ENCODE data around the gene BTN3A1.

The BTN3A1 gene

GRCh38 chr6:26379740-26380139 lies 22.3 kb upstream of the BTN3A1 start:
- DNase-seq (ENCODE audit: low read depth): no peak

GRCh38 chr6:26380256-26380655 lies 21.8 kb upstream of the BTN3A1 start:
- DNase-seq (ENCODE audit: low read depth): no peak

- DNase-seq (ENCODE audit: low read depth): no peak
These were observed 20.0 kb upstream of the BTN3A1 start for GRCh38 chr6:26382121-26382520.

GRCh38 chr6:26383624-26384417 lies 18.3 kb upstream of the BTN3A1 start:
- DNase-seq (ENCODE audit: low read depth): peak; percentile 48

GRCh38 chr6:26385734-26386125 lies 16.3 kb upstream of the BTN3A1 start:
- DNase-seq (ENCODE audit: low read depth): no peak

GRCh38 chr6:26387565-26387964 lies 14.5 kb upstream of the BTN3A1 start:
- DNase-seq (ENCODE audit: low read depth): no peak

GRCh38 chr6:26388014-26388413 lies 14.1 kb upstream of the BTN3A1 start:
- no peak for DNase-seq (ENCODE audit: low read depth)

GRCh38 chr6:26388441-26388840 lies 13.6 kb upstream of the BTN3A1 start:
- DNase-seq (ENCODE audit: low read depth): no peak

GRCh38 chr6:26389349-26389894 lies 12.7 kb upstream of the BTN3A1 start:
- no peak for DNase-seq (ENCODE audit: low read depth)

GRCh38 chr6:26390531-26390930 lies 11.5 kb upstream of the BTN3A1 start:
- no peak for DNase-seq (ENCODE audit: low read depth)

- no peak for DNase-seq (ENCODE audit: low read depth)
These were observed 9.0 kb upstream of the BTN3A1 start for GRCh38 chr6:26392932-26393636.

- peak; percentile 57 for DNase-seq (ENCODE audit: low read depth)
These were observed 7.8 kb upstream of the BTN3A1 start for GRCh38 chr6:26394289-26394688.

- DNase-seq (ENCODE audit: low read depth): no peak
These were observed 3.5 kb upstream of the BTN3A1 start for GRCh38 chr6:26398555-26398954.

GRCh38 chr6:26400626-26401025 lies 1.4 kb upstream of the BTN3A1 start:
- no peak for DNase-seq (ENCODE audit: low read depth)

- DNase-seq (ENCODE audit: low read depth): no peak
These were observed 587 bp upstream of the BTN3A1 start for GRCh38 chr6:26401389-26401986.

- DNase-seq (ENCODE audit: low read depth): no peak
These were observed 1.8 kb downstream of the BTN3A1 start for GRCh38 chr6:26403893-26404292.

- no peak for DNase-seq (ENCODE audit: low read depth)
These were observed 2.5 kb downstream of the BTN3A1 start for GRCh38 chr6:26404546-26404945.

- DNase-seq (ENCODE audit: low read depth): no peak
These were observed 7.0 kb downstream of the BTN3A1 start for GRCh38 chr6:26408828-26409730.

- no peak for DNase-seq (ENCODE audit: low read depth)
These were observed 9.7 kb downstream of the BTN3A1 start for GRCh38 chr6:26411751-26412150.

- no peak for DNase-seq (ENCODE audit: low read depth)
These were observed 10.2 kb downstream of the BTN3A1 start for GRCh38 chr6:26412228-26412627.

GRCh38 chr6:26412954-26413353 lies 10.9 kb downstream of the BTN3A1 start:
- no peak for DNase-seq (ENCODE audit: low read depth)

- no peak for DNase-seq (ENCODE audit: low read depth)
These were observed 12.2 kb downstream of the BTN3A1 start for GRCh38 chr6:26414281-26414680.
